BJ (cell line): ENCODE results near the gene PIM1. TPM values are rescaled to one million over a fixed set of nuclear protein-coding genes. Genes with fewer than 3 reads are reported as not detected.
A peak's percentile ranks its signal among the peaks of the same experiment; 100 is the strongest.

Experiments
- CTCF ChIA-PET: fragments of 350-600 bp; formaldehyde crosslinking; extraction: SDS; loops from one replicate; lab custom pipeline; 2021; ENCODE audit warnings: antibody characterized with exemption, inconsistent platforms; lab: Yijun Ruan, JAX
- POLR2A ChIA-PET: fragments of 300-600 bp; sonication (Branson Sonifier 250); formaldehyde crosslinking; extraction: SDS; loops from one replicate; lab custom pipeline; 2021; ENCODE audit warnings: antibody characterized with exemption; lab: Charles Lee
- DNase-seq: peaks from one replicate; pipeline ENCODE4 v3.0.0-alpha.2; 2011; ENCODE audit warnings: low read depth
- H3K27me3 ChIP-seq: 2 replicates; pipeline ENCODE4 v1.6.0; 2011; ENCODE audit warnings: low read length; ENCODE audit not compliant: control insufficient read depth, insufficient read depth
- H3K36me3 ChIP-seq: 2 replicates; pipeline ENCODE4 v1.5.1; 2011; ENCODE audit warnings: low read length; ENCODE audit not compliant: control insufficient read depth, insufficient read depth
- H3K4me3 ChIP-seq: 2 replicates; pipeline ENCODE4 v1.5.1; 2011; ENCODE audit warnings: low read depth, mild to moderate bottlenecking, control low read depth, low read length
- polyA minus RNA-seq: library from RNA; depleted of rRNA, polyadenylated mRNA; stranded (reverse); fragments of >200 nt; gene quantifications from 2 replicates; pipeline ENCODE4 v1.2.3, GENCODE V29; 2011; rRNA and poly(A)+ RNA removed
- polyA plus RNA-seq: library from polyadenylated mRNA; depleted of rRNA; stranded (reverse); fragments of >200 nt; gene quantifications from 2 replicates; pipeline ENCODE4 v1.2.3, GENCODE V29; 2011; rRNA removed
- TF ChIP-seq, protein P1 (sequence below): IDR thresholded peaks from 2 replicates; pipeline ENCODE4 v1.5.1; 2011; ENCODE audit warnings: low read depth, mild to moderate bottlenecking, control low read depth, inconsistent platforms, low read length, moderate library complexity; ENCODE audit not compliant: insufficient read depth

Gene PIM1
- polyA plus RNA-seq, result 13.9 and 20.7 TPM in 2 replicates
- 19.3 and 23.8 TPM in 2 replicates for polyA minus RNA-seq

DNA sequence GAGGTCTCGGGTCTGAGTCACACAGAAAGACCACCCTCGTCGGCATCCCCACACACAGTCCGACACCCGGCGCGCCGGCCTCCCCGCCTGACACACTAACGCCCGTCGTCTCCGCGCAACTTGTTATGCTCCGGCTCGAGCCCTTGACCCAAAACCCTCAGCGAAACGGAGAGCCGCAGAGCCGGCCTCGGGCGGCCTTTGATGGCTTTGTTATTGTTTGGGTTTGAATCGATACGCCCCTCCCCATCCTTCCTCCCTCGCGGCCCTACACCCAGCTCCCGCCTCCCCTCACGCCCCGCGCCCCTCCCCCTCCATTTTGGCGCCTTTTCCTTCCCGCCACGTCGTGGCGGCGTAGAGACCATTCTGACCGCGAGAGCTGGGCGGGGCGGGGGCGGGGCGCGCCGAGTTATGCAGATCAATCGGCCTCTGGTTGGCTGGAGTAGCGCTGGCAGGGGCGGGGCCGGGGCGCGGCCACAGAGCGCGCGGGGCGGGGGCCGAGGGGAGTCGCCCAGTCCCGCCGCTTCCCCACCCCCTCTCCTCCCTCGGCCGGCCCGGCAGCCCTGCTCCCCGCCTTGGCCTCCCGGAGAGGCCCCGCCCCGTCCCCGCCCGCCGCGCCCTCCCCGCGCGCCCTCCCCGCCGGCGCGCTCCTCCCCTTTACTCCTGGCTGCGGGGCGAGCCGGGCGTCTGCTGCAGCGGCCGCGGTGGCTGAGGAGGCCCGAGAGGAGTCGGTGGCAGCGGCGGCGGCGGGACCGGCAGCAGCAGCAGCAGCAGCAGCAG lies at the start of gene PIM1:
Gene PIM1 (plus strand): TSS at position 657 of the 777 bp plus-strand sequence. CDS start 424 bp downstream, outside the sequence.
- ChIA-PET POLR2A (interaction anchor here (0.6 kb wide), 3 partner anchors 40 to 690 kb away, joined by 3 to 37 read pairs (median 8); no protein-coding TSS in a partner anchor), CTCF (interaction anchor here (1.1 to 8.0 kb wide), 9 partner anchors 9 to 150 kb away, joined by 3 to 243 read pairs (median 8); no protein-coding TSS in a partner anchor)
- TF ChIP-seq, protein P1, sequence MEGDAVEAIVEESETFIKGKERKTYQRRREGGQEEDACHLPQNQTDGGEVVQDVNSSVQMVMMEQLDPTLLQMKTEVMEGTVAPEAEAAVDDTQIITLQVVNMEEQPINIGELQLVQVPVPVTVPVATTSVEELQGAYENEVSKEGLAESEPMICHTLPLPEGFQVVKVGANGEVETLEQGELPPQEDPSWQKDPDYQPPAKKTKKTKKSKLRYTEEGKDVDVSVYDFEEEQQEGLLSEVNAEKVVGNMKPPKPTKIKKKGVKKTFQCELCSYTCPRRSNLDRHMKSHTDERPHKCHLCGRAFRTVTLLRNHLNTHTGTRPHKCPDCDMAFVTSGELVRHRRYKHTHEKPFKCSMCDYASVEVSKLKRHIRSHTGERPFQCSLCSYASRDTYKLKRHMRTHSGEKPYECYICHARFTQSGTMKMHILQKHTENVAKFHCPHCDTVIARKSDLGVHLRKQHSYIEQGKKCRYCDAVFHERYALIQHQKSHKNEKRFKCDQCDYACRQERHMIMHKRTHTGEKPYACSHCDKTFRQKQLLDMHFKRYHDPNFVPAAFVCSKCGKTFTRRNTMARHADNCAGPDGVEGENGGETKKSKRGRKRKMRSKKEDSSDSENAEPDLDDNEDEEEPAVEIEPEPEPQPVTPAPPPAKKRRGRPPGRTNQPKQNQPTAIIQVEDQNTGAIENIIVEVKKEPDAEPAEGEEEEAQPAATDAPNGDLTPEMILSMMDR, result no peak

DNA sequence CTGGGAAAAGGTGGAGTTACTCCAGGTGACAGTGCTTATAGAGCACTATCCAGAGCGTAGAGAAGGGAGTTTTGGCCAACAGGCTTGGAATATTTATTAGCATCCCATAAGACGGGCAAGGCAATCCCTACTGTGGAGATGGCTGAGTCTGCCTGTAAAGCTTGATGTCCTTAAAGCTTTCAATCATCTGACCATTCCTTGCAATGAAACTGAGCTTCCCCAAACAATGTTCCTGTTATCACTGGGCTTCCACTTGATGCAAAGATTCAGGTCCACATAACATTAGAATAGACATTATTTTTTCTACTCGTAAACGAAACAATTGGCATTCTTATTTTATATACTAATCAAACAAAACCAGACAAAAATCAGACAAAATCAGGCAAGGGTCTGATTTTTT lies 48.4 kb upstream of the PIM1 start:
- ChIA-PET POLR2A (no interaction called here), CTCF (no interaction called here)
- Histone ChIP-seq H3K4me3 (no peak overlapping the region), H3K27me3 (no peaks in the 10 kb centered on the region), H3K36me3 (no peaks in the 10 kb centered on the region)
- TF ChIP-seq, protein P1, result no peak
- no peak for DNase-seq

More for the DNA sequence above, at the start of gene PIM1:
- Histone ChIP-seq H3K27me3 (no peaks in the 10 kb centered on the region), H3K4me3 (peak within 1 kb of the TSS; percentile 86), H3K36me3 (peaks cover 21% of the 10 kb centered on the region)
- DNase-seq, result peak; percentile 69

DNA sequence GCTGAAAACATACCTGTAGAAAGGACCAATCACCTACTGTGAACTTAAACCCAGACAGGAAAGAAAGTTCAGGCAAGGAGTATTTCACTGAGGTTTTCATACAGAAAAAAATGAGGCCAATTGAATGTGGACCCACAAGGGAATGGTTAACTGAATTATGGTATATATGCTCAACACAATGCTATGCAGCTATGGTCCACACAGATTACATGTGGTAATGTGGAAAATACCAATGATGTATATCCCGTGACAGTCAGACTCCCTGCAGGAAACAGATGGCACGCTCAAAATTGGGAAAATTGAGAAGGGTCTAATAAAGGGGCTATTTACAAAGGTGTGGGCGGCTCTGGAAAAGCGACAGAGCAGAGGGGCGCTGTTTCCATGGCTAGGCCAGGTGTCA lies 47.1 kb upstream of the PIM1 start:
- Histone ChIP-seq H3K4me3 (no peak overlapping the region), H3K27me3 (no peaks in the 10 kb centered on the region), H3K36me3 (no peaks in the 10 kb centered on the region)
- POLR2A ChIA-PET, result no interaction called here
- TF ChIP-seq, protein P1, result no peak
- DNase-seq, result no peak
- CTCF ChIA-PET, result interaction anchor here (0.6 kb wide), 1 partner anchor 42 kb away, joined by 3 read pairs; no protein-coding TSS in a partner anchor

DNA sequence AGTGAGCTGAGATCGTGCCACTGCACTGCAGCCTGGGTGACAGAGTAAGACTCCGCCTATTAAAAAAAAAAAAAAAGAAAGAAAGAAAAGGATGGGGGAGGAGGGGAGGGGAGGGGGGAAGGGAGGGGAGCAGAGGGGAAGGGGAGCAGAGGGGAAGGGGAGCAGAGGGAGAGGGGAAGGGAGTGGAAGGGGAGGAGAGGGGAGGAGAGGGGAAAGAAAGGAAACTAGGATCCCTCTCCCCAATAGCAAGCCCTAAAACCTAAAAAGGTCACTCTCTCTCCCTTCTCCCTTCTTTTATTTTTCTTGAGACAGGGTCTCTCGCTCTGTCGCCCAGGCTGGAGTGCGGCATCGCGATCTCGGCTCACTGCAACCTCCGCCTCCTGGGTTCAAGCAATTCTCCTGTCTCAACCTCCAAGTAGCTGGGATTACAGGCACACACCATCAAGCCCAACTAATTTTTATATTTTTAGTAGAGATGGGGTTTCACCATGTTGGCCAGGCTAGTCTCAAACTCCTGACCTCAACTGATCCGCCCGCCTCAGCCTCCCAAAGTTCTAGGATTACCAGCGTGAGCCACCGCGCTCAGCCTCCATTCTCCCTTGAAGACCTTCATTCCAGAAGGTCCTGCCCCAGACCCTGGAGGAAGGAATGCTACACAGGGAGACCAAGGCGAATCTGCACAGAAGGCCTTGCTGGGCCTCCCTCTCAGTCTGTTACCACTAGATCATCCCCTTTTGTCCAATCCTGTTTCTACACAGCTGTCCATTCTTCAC lies 45.8 kb upstream of the PIM1 start:
- ChIA-PET CTCF (no interaction called here), POLR2A (no interaction called here)
- H3K27me3 ChIP-seq, result no peaks in the 10 kb centered on the region
- H3K36me3 ChIP-seq, result no peaks in the 10 kb centered on the region
- DNase-seq, result no peak
- TF ChIP-seq, protein P1, result no peak
- H3K4me3 ChIP-seq, result no peak overlapping the region
